GM10266 (cell line): ENCODE measurements around the gene MOB2.

ENCODE experiments used
- DNase-seq: peaks from one replicate; pipeline ENCODE4 v3.0.0; 2012; ENCODE audit errors: extremely low spot score
- CTCF ChIP-seq: IDR thresholded peaks from 2 replicates; pipeline ENCODE4 v1.5.1; 2012; ENCODE audit warnings: mild to moderate bottlenecking, low read depth; ENCODE audit not compliant: control insufficient read depth, insufficient read depth; ENCODE audit errors: missing control alignments

MOB2 gene

GRCh38 chr11:1490651-1491050 lies 4.1 kb upstream of the MOB2 start:
- no peak for TF ChIP-seq CTCF

GRCh38 chr11:1488575-1489180 lies 2.1 kb upstream of the MOB2 start:
- TF ChIP-seq CTCF: no peak
- DNase-seq: no peak

More at GRCh38 chr11:1490651-1491050, 4.1 kb upstream of the MOB2 start:
- no peak for DNase-seq

GRCh38 chr11:1487851-1488574 lies 1.4 kb upstream of the MOB2 start:
- no peak for TF ChIP-seq CTCF

GRCh38 chr11:1487091-1487850 lies 692 bp upstream of the MOB2 start:
- no peak for TF ChIP-seq CTCF
- DNase-seq: no peak

More at GRCh38 chr11:1487851-1488574, 1.4 kb upstream of the MOB2 start:
- DNase-seq: no peak

GRCh38 chr11:1485504-1485885 lies 1.1 kb downstream of the MOB2 start:
- TF ChIP-seq CTCF: no peak
- DNase-seq: no peak

GRCh38 chr11:1484695-1485503 lies 1.7 kb downstream of the MOB2 start:
- TF ChIP-seq CTCF: no peak
- DNase-seq: no peak
